Pons (tissue), 1 donor: Measurements from ENCODE around the gene POLN.
"Not testable (repeated sequence)": the region's sequence is repeated elsewhere in the genome, so short reads cannot be mapped to it uniquely, and the experiment has no call there.

Experiments
- DNase-seq: peaks from one replicate; pipeline ENCODE4 v3.0.0-alpha.2; 2016; ENCODE audit warnings: low spot score

Gene POLN

DNA sequence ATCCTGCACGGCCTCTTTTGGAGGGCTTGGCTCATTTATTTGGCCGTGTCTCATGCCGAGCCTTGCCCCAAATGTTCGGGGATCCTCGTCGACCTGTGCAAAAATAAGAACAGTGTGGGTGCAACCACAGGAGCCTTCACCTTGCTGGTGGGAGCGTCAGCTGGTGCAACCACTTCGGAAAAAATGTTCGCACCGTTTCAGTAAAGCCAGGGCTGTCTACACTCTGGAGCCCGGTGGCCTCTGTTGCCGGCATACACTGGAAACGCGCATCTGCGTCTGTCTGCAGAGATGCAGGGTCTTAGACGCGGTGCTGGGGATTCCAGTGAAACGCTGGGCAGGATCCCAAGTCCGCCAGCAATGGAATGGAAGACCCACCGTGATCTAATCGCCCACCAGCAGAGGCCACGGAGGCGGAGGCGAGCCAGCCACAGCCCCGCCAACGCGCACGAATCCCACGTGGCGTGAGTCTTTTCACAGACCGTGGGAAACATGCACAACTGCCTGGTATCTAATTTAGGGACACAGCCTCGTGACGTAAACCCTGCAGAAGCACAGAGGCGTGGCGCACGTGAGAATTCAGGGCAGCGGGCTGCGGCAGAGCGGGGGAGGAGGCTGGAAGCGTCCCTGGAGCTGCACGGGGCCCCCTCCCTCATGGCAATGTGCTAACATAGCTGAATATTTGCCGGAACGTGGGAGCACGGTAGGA, 33.8 kb upstream of the POLN start:
- no peak for DNase-seq

DNA sequence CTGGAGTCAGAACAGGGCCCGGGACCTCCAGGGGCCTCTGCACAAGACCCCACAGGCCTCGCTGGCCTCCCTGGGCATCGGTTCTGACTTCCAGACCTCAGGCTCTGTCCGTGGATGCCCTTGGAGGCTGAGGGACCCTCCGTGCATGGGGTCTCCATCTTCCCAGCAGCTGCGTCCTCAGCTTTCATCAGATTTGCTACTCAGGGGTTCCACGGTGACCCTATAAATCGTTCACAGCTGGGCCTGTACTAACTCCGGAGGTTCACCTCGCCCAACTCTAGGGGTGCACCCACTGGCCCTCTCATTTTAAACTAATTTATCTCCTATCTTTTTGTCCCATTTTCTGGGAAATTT, 33.1 kb upstream of the POLN start:
- DNase-seq = not testable (repeated sequence)

DNA sequence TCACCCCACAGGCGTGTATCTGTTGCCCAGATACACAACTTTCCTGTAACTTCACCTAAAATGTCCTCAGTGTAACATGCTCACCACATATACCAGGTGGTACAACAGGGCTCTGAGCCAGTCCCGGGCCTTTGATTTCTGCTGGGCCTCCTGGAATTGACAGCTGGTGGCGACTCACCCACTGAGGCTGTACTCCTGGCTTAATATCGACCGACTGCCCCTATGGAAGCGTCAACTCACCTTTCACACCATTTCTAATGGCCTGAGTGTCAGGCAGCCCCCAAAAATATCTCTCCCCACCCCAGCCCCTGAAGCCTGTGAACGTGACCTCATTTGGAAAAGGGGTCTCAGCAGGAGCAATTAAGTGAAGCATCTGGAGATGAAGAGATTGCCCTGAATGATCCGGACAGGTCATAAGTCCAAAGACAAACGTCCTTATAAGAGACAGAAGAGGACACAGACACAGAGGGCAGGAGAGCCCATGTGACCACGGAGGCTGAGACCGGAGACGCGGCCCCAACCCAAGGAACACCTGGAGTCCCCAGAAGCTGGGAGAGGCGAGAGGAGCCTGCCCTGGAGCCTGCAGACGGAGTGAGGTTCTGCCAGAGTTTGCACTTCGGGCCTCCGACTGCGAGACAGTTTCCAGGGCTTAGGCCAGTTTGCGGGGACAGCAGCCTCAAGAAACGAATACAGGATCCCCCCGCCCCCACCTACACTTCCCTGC, 32.6 kb upstream of the POLN start:
- DNase-seq = no peak

DNA sequence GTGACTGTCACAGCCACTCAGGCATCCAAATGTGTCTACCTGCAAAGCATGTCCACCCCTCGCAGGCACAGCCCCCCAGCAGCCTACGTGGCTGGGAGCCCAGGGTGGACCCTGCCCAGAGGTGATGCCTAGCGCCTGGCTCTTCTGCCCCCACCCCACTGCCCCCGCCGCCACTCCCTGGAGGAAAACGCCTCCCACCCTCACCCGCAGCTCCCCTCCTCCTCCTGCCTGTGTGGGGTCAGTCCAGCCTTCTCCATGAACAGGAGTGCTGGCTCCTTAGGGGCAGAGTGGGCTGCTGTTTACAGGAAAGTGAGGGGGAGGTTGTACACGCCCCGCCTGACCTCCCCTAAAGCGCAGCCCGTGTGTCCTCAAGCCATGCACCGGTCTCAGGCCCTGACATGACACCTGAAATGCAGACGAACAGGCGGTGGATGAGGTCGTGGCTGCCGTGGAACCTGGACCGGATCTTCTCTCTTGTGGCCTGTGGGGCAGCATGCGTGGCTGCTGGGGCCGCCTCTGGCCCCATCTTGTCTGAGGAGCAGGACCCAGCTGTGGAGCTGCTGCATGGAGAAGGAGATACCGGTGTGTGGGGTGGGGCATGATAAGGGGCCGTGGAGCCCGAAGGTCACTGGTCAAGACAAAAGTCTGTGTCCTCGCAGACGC, 31.9 kb upstream of the POLN start:
- DNase-seq = no peak

DNA sequence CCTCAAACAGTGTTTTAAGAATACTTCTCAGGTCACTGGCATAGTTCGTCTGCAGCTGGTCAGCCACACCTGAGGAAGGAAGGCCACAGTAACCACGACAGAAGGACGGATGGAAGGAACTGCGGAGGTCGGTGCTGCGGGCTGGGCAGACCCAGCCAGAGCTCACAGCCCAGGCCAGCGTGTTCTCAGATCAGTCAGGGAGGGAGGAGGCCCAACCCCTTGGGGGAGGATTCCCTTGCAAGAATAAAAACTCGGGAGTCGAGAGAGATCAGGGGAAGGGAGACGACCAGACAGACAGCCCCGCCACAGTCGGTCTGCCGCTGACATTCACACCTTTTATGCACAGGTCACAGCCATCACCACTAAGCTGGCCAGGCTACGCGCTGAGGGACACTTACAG, 31.3 kb upstream of the POLN start:
- DNase-seq = no peak

DNA sequence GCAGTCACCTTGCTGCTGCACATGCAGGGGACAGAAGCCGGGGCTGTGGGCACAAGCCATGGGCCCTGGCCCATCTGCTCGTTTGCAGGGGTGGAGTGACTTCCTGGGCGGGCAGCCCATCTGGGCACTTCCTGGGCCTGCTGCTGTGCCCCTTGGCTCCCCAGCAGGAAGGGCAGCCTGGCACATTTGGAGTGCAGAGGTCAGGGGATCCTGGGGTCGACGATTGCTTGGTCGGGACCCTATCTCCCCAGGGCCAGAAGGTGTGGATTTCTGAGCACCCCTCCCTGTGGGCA, 30.9 kb upstream of the POLN start:
- DNase-seq = no peak

DNA sequence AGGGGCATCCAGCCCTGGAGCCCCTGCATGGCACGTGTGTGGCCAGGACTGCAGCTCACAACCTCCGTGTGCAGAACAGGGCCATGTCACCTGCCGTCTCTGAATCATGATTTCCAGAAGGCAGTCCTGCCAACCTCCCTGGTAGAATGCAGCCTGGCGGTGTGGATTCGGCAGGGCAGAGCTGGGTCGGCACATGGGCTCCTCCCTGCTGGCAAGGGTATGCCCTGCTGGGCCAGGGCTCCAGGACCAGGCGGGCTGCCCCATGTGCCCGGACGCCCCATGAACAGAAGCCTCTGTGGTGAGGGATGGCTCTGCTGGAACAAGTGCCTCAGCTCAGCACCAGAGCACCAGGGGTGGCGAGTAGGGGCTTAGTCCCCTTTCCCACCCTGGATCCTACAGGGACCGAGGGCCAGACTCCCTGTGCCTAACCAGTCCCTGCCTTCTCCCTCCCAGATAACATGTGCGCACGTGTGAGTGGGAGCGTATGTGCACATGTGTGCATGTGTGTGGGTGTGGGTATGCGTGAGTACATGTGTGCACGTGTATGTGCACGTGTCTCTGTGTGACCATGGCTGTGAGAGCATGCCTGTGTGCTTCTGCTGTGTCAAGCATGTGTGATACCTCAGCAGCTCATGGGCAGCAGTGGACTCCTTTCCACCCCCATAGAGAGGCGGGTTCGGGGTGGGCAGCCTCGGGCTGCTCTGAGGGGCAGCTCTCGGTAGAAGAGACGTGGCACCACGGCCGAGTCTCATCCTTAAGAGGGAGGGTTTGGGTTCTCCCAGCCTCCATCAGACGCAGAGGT, 30.3 kb upstream of the POLN start:
- no peak for DNase-seq

DNA sequence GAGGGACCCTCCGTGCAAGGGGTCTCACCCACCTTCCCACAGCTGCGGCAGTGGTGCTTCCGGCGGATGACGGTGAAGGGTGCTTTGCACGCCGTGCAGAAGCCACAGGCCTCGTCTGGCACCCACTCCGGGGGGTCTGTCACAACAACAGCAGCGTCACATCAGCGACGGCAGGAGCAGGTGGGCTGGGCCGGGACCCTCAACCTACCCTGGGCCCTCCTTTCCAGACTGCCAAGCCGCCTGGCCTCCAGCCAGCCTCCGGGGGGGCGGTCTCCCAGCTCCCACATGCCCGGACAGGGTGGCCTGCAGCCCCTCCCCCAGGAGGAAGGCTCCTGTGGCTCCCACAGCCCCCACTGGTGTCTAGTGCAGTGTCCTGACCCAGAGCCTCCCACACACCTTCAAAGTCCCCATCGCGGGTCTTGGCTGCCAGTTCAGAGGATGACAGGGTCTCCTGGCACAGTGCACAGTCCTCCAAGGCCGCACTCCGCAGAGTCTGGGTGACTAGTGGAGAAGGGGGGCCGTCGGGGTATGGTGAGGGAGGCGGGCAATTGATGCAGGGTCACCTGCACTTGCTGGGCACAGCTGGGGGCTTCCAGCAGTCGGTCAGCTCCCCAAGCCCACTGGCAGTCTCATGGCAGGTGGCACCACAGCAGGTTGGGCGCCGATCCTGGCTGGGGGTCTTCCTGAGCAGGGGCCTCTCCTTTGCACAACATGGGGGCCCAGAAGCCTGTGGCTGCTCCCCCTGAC, 29.5 kb upstream of the POLN start:
- DNase-seq = no peak

DNA sequence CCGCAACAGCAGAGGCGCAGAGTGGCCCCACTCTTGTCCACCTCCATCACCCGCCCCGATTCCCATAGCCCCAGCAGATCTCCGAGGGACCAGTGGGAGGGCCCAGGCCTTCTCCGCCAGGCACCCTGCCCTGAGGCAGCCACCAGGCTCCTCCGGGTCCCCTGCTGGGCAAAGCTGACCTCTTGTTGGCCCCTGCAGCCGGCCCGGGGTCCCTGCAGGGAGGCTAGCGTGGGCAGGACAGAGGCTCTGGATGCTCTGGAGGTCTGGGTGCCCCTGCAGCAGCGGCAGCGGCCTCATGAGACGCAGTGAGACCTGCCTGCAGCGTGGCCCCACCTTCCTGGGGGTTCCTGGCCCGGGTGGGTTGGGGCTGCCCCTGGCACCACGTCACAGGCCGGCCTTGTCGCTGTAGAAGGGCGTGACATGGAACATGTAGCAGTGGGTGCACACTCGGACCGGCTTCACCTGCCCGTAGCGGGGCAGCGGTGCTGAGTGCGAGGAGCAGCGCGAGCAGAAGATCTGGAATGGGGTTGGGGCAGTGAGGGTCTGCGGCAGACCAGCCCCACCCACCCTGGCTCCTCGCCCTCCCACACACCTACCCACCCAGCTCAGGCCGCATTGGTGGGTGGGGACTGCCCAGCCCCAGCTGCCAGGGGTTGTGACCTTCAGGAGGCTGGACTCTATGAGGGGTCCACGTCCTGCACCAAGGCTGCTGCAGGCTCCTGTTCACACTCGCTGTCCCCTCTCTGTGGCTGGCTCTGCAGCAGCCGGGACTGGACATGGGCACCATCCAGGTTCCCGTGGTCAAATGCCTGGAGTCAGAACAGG, 28.6 kb upstream of the POLN start:
- DNase-seq = no peak

DNA sequence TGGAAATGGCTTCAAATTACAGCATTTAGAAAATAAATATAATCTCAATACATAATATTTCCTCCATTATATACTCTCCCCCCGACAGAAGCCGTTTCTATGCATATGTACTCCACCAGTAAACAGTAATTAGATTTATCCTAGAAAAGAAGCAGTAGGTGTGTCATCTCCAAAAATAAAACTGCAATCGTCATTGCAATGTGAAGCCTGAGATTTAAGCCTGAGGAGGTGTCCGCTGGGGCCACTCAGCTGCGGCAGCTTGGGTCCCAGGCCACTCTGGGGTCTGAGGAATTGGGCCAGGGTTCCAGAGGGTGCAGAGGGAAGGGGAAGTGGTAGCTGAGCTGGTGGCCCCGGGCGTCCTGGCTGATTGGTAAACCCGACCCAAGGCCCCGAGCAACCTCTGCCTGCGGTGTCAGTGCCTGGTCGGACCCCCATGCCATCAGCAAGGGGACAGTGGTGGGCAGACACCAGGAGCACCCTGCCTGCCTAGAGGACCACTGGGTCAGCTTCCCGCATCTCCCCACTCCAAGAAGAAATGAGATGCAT, 27.8 kb upstream of the POLN start:
- DNase-seq = no peak

DNA sequence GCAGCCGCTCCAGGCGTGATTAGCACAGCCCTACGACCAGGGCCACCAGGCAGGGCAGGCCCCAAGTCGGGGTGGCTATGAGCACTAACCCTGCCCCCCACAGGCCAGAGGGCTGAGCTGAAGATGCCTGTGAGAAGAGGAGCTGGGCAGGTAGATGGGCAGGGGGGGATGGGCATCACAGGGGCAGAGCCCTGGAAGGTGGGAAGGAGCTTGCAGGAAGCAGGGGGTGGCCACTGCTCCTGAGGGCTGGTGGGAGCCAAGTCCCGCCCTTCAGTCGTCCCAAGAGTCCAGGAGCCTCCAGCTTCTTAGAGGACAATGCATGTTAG, 27.2 kb upstream of the POLN start:
- no peak for DNase-seq

DNA sequence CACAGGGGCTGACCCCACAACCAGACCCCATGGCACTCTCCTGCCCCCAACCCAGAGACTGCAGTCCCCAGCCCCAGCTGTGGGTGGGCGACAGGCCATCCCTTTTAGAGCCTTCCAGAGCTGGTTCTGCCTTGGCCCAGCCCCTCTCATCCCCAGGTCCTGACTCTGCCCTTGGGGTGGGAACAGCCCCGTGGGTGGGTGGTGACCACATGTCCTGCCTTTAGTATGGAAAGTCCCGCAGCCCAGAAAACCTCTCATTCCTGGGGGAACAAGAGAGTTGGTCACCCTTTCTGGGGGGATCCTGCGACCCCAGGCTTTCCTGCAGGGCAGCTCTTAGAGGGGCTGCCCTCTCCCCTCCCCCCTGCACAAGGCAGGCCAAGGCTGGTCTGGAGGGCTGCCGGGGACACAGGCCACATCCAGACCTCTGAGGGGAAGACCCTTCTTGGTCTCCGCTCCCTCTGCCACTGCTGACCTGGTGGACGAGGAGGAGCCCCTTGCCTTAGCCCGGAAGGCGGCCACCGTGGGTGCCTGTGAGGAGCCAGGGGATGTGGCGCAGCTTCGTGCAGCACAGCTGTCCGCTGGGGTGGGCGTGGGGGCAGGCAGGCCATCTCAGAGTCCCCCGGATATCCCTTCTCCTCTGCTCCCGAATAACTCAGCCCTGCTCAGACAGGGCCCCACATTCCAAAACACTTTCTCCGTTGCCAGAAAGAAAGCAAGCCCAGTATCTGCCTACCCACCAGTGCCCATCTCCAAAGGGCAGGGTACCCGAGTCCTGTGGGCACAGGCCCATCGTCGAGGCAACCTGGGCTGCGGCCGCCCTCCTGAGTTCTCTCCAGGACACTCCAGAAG, 26.7 kb upstream of the POLN start:
- no peak for DNase-seq

DNA sequence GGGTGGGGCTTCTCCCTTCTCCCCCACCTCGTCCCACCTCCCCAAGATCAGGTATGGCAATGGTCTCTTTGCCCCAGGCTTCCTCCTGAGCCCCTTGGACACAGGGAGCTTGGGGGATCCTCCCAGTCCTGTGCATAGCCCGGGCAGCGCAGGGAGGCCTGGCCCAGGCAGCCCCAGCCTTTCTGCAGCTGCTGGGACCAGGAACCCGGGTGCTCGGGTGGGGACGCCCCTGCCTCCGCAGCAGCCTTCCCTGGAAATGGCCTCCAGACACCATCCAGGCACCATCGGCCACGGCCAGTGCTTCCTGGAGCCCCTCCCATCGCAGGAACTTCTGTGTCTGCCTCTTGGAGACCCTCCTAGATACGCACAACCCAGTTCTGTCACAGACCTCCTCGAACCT, 25.9 kb upstream of the POLN start:
- no peak for DNase-seq

DNA sequence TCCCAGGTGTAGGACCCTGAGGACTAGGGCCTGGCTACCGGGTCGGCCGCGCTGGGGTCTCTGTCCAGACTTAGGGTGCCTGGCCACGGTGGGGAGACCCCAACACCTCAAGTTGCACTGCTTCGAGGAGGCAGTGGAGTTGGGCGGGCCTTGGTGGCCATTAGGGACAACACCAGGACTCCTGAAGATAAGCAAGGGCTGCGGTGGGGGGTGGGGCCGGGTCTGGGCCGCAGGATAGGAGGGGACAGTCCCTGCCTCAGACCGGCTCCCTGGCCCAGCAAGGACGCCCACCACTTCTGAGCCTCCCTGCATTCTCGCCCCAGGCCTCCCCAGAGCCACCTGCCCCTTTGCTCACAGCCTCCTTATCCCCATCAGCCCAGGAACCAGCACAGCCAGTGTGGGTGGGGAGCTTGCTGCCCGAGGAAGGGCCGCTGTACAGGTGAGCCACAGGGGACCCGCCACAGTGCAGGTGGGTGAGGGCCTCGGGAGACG, 25.4 kb upstream of the POLN start:
- DNase-seq = no peak

DNA sequence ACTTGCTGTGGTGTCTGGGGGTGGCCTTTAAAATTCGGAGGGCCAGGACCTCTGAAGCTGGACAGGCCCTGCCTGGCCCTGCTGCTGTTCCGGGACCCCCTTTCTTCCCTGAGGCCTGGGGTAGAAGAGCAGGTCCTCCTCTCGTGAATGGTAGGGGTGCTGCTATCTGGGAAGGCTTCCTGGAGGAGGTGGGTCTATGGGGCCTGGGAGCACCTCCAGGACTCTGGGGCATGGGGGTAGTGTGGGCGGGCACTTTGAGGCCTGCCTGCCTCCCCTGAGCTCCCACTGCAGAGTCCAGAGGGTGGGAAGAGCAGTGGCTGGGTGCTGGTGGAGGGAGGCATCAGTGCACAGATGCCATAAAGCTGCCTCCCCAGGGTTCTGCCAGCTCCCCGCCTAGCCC, 24.9 kb upstream of the POLN start:
- no peak for DNase-seq

DNA sequence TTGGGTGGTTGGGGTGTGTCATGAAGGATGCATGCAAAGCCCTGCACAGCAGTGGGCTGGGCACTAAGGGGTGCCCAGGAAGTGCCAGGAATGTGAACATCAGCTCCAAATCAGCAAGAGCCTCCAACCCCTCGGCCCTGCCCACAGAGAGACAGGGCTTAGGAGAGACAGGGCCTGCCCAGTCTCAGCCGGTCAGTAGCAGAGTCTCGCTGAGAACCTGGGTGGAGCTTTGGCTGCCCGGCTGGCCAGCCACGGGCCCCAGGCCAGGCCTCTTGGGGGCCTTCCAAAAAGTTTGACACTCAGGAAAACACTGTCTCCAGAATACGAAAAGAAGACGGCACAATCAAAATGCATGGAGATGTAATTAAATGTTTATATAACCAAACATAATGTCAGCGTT, 24.3 kb upstream of the POLN start:
- DNase-seq = no peak

DNA sequence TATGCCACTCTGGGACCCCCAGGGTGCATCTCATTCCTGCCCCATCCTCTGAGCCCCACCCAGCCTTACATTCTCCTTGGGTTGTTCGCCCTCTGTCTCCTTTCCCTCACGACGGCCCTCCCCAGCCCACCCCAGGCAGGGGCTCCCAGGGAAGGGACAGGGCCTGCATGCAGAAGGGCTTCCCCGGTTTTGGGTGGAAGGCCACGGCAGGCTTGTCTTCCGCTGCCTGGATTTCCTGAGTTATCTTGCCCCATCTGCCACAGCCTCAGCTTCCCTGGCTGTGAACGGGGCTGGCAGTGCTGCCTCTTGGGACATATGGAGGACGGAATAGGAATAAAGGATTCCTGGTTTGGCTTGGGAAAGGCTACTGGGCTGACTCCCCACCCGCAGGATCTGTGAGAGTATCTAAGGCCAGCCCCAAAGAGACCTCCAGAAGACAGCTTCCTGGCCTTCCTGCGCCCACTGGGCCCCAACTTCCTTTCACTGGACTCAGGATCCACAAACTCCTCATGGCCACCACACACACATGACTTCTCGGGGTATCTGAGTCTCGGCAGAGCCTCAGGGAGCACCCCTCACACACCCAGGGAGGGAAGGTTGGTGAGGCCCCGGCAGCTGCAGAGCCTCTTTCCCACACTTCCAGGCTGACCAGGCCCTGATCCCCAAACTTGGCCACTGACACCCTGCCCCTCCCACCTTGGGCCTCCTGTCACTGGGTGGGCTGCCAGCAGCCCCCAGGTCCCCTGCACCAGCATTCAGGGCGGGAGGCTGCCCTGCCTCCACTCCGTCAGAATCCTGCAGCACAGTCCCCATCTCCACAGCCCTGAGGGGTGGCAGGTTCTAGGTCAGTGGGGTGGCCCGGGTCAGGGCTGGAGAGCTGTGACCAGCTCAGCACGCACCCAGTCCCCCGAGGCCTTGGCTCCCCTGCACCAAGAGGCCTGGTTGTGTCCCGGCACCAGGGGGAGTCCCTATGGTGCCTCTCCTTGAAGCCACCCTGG, 23.5 kb upstream of the POLN start:
- DNase-seq = no peak

DNA sequence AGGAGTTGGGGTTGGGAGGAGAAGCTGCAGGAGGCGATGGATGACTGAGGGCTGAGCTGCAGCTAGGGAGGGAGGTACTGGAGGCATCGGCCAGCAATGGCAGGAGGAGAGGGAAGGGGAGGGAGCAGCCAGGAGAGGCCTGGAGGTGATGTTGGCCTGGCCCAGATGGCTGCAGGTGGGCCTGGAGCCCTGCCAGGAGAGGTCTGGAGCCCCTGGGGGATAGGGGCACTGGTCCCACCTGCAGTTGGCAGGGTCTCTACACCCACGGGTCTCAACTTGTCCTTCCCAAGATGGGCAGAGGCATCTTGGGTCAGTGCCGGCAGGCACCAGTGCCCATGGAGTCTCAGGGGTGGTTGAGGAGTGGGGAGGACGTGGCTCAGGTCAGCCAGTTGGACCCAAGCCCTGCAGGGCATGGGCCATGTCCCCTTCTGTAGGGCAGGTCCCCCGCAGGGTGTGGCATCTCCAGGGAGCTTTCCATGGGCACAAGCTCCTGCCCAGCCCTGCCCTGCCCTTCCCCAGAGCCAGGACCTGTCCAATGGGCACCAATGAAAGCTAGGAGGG, 22.6 kb upstream of the POLN start:
- DNase-seq = no peak
